Measurements from ENCODE around the gene AOPEP. TPM values are rescaled to one million over a fixed set of nuclear protein-coding genes. Genes with fewer than 3 reads are reported as not detected.
"Not testable (repeated sequence)": the region's sequence is repeated elsewhere in the genome, so short reads cannot be mapped to it uniquely, and the experiment has no call there.

The AOPEP gene
- total RNA-seq, 2 donors from 2014 or later: 5.5 to 13.0 TPM

DNA sequence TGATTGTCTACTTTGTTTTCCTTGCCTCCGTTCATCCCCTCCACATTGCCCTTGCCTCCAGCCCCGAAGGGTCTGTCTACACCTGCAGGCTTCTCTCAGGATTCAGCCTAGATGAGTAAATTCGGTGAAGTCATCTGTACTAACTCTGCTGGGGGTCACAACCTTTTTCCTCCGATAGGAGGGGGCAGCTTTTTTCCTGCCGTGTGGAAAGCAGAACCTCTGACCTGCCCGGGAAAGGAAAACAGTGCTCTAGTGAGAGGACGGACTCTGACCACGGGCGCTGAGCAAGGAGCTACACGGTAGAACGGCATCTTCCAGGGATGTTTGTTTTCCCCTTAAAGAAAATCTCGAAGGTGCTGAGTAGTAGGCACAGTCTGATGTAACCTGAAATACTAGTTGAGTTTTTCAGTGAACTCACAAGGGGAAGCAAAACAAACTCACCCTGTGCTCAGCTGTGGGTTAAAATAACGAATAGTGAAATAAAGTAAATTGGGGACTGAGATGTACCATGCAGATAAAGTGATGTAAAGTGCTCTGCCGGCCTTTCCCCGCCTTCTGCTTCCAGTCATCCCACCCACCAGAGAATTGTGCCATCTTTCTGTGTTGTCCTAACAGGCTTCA, 281.8 kb downstream of the AOPEP start:
- H3K36me3 Mint-ChIP-seq: no peaks in the 10 kb centered on the region
- no peak overlapping the region for H3K27ac Mint-ChIP-seq
- H3K9me3 Mint-ChIP-seq: no peaks in the 10 kb centered on the region
- DNase-seq (ENCODE audit: low spot score in 2 of 2): no peak
- no peak for ATAC-seq

DNA sequence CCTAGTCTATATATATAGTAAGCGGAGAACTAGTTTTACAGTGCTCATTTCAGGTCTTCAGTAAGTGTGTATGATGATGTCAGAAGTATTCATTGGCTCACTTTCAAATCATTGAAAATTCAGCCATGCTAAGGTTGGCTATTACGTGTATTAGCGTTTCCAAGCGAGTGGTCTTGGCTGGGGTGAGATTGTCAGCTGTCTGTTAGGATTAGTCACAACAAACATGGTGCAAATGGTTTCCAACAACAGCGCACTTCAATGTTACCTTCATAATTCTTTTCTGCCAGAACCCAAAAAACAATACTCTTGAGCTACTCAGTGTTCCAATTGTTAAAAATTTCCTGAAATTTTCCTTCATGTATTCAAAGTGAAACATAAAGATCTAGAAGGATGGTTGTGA, 283.0 kb downstream of the AOPEP start:
- no peaks in the 10 kb centered on the region for H3K36me3 Mint-ChIP-seq
- ATAC-seq: no peak
- H3K9me3 Mint-ChIP-seq: no peaks in the 10 kb centered on the region
- no peak for DNase-seq (ENCODE audit: low spot score in 2 of 2)
- no peak overlapping the region for H3K27ac Mint-ChIP-seq

DNA sequence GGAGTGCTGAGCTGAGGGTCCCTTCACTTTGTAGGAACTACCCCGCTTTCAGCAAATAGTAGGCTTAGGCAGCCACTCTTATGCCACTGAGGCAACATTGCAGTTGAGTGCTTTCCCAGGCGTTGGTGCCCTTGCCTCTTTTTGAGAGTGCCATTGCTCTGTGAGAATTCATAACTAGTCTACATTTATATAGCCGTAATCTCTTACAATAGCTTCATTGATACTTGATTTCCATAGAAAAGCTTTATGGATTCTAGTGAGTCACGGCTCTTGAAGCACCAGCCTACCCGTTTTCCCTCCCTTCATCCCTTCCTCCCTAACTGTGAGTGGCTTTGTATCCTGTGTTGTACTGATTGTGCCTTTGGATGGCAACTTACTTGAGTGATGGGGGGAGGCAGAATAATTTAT, 283.9 kb downstream of the AOPEP start:
- H3K27ac Mint-ChIP-seq: no peak overlapping the region
- no peaks in the 10 kb centered on the region for H3K36me3 Mint-ChIP-seq
- ATAC-seq (no peak), DNase-seq (ENCODE audit: low spot score in 2 of 2) (no peak)
- no peaks in the 10 kb centered on the region for H3K9me3 Mint-ChIP-seq

DNA sequence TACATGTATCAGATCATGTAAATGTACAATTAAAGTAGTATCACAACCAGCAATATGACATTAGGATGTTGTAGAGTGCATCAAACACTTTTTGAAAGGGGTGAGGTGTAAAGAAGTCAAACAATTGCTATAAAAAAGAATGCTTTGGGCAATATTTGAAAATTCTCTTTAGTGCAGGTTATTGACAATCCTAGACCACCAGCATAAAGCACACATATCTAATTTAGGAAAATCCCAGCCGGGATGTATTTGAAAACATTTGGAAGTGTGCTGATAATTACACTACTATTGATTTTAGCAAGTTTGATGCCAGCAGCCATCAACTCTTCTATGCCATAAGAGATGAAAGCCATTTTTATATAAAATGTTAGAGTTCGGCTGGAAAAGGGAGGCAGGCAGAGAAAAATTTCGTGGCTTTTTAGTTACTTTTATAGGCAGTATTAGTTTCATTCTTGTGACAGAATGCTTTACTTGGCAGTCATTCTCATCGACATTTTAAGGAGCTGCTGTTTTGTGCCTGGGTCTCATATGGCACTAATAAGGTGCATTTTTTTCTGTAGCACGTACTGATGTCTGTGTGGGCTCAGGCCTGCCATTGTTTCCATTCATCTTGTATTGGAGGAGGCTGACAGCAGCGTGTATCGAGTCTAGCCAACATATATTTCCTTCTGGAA, 285.7 kb downstream of the AOPEP start:
- H3K36me3 Mint-ChIP-seq: no peaks in the 10 kb centered on the region
- DNase-seq (ENCODE audit: low spot score in 2 of 2) (no peak), ATAC-seq (no peak)
- no peak overlapping the region for H3K27ac Mint-ChIP-seq
- no peaks in the 10 kb centered on the region for H3K9me3 Mint-ChIP-seq

DNA sequence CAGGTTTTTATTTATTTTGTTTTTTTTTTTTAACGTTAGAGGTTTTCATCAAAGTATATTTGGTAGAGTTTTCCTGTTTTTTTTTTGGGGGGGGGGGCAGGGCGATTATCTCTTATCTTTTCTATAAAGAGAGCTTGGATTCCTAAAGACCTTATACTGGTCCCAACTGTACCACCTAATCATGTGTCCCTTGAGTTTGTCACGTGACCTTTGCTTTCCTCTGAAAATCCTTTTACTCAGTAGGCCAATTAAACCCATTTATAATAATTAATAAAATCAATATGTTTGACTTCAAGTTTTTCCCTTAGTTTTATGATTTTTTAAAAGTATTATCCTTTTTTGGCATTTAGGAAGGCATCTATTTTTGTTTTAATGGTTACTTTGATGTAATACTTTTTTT, 286.4 kb downstream of the AOPEP start:
- H3K27ac Mint-ChIP-seq: no peak overlapping the region
- ATAC-seq (no peak), DNase-seq (ENCODE audit: low spot score in 2 of 2) (no peak)
- H3K9me3 Mint-ChIP-seq: no peaks in the 10 kb centered on the region
- no peaks in the 10 kb centered on the region for H3K36me3 Mint-ChIP-seq

DNA sequence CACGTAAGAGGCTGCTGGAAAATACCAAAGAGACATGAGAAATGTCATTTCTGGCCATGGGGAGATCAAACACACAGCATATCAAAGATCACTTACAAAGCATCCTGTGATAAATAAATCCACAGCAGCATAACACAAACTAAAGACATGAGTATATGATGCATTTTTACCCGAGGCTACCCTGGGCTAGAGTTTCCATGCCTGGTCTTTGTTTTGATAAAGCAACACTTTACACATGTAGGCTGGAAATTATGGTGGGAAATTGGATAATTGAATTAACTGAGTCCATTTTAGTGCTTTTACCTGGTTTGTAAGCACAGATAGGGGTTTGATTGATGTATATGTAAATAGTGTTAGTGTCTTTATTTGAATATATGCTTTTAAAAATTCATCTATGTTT, 288.4 kb downstream of the AOPEP start:
- peaks cover 0 to 7% of the 10 kb centered on the region in 2 donors for H3K36me3 Mint-ChIP-seq
- no peak for ATAC-seq
- no peaks in the 10 kb centered on the region for H3K9me3 Mint-ChIP-seq
- no peak for DNase-seq (ENCODE audit: low spot score in 2 of 2)
- H3K27ac Mint-ChIP-seq: no peak overlapping the region

DNA sequence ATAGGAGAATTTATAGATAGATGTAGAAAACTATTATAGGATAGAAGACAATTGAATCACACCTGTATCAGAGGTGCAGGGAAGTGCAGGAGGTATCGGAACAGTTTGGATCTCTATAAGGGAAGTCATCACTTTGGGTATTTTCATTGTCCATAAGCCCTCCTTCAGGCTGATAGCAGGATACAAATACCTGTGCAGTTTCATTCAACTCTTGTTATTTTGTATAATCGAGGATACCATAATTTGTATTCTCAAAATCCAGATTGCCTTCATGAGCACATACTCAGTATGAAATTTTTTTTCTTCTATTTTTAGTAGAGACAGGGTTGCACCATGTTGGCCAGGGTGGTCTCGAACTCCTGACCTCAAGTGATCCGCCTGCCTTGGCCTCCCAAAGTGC, 289.1 kb downstream of the AOPEP start:
- Mint-ChIP-seq H3K9me3 (no peaks in the 10 kb centered on the region), H3K27ac (no peak overlapping the region), H3K36me3 (peaks cover 0 to 10% of the 10 kb centered on the region in 2 donors)
- ATAC-seq: no peak
- no peak for DNase-seq (ENCODE audit: low spot score in 2 of 2)

DNA sequence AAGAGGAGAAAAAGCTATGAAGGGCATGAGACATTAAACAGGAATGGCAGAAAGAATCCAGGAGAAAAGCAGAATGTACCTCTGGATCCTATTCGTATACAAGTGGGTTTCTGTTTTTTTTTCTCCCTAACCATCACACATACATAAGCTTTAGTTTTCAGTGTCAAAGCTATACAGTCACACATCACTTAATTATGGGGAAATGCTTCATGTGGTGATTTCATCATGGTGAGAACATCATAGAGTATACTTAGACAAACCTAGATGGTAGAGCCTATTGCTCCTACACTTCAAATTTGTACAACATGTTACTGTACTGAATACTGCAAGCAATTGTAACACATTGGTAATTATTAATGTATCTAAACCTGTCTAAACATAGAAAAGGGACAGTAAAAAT, 290.6 kb downstream of the AOPEP start:
- peaks cover 0 to 10% of the 10 kb centered on the region in 2 donors for H3K36me3 Mint-ChIP-seq
- DNase-seq (ENCODE audit: low spot score in 2 of 2): no peak
- no peak for ATAC-seq
- H3K9me3 Mint-ChIP-seq: no peaks in the 10 kb centered on the region
- H3K27ac Mint-ChIP-seq: no peak overlapping the region

DNA sequence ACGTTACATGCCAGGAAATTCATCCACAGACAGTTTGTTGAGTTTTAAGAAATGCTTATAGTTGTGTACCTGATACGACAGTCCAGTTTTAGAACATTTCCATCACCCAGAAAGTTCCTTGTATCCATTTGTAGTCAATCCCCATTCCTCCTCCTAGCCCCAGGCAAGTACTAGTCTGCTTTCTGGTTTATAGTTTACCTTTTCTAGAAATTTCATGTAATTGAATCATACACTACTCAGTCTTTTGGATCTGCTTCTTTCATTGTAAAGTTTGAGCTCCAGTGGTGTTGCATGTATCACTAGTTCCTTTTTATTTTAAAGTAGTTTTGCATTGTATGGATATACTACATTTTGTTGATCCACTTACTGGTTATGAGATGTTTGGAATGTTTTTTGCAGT, 291.2 kb downstream of the AOPEP start:
- Mint-ChIP-seq H3K27ac (no peak overlapping the region), H3K36me3 (peaks cover 0 to 10% of the 10 kb centered on the region in 2 donors), H3K9me3 (no peaks in the 10 kb centered on the region)
- ATAC-seq (no peak), DNase-seq (ENCODE audit: low spot score in 2 of 2) (no peak)

DNA sequence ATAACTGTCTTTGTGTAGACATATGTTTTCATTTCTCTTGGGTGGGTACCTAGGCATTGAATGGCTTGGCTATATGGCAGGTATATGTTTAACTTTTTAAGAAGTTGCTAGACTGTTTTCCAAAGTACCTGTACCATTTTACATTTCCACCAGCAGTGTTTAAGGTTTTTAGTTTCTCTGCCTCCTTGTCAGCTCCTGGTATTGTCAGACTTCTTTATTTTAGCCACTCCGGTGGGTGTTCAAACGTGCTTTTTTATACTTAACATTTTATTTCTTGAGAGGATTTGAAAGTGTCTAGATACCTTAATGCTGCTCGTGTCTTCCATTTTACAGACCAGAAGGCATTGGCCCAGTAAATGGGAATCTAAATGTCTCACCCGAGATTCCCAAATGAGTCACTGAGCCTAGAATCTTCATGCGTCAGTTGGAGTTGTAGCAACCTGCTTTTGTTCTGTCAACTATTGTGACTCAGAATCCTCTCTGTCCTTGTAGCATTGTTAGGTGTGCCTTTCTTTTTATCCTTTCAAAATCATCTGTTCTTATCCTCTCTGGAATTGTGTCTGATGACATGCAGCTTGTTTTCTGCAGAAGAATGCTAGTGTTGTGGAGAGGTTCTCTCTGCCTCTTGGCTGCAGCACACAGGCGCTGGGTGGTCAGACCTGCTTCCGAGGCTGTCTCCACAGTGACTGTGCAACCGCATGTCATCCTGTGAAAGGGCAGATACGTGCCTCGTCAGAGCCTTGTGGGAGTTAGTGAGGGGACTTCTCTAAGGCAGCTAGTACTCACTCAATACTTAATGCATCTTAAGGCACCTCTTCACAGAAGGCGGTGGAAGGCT, 291.8 kb downstream of the AOPEP start:
- DNase-seq (ENCODE audit: low spot score in 2 of 2): no peak
- Mint-ChIP-seq H3K36me3 (peaks cover 0 to 10% of the 10 kb centered on the region in 2 donors), H3K9me3 (no peaks in the 10 kb centered on the region), H3K27ac (no peak overlapping the region)
- peak in 1 of 2 donors; percentile 62 for ATAC-seq

DNA sequence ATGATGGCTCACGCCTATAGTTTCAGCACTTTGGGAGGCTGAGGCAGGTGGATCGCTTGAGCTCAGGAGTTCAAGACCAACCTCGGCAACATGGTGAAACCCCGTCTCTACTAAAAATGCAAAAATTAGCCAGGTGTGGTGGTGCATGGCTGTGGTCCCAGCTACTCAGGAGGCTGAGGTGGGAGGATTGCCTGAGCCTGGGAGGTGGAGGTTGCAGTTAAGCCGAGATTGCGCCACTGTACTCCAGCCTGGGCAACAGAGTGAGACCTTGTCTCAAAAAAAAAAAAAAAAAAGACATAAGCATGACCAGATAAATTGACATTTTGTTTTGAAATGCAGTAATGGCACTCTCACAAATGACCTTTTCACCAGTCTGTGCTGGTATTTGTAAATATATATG, 294.1 kb downstream of the AOPEP start:
- not testable (repeated sequence) for DNase-seq (ENCODE audit: low spot score in 2 of 2); H3K9me3 Mint-ChIP-seq; H3K36me3 Mint-ChIP-seq; H3K27ac Mint-ChIP-seq; ATAC-seq

DNA sequence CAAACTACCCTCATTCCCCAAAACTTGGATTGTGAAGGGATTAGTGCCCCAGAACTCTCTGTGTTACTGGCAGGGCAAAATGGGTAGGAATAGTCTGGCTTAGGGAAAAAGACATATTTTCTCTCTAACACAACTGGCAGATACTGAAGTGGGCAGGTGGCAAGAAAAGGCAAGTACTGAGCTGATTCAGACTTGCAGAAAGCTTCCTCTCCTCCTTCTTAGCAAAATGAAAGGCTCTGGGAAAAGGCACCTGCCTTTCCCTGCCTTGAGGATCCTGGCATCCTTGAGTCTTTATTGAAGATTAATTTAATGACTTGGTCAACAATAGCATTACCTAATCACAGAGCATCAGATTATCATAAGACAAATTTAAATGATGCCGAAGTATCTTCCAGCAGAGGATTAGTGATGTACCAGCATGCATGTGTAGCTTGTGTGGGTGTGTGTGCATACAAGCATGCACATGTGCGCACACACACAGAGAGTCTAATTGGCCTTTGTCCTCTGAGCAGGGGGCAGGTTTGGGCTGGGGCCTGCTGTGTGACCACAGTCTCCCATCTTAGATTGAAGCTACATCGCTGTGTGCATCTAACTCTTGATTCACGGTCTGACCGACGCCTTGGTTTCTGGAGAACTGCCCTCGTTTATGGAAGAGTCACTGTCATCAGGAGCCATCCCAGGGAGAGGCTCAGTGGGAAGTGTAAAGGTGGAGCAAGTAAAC, 294.8 kb downstream of the AOPEP start:
- Mint-ChIP-seq H3K27ac (no peak overlapping the region), H3K9me3 (no peaks in the 10 kb centered on the region), H3K36me3 (peaks cover 0 to 10% of the 10 kb centered on the region in 2 donors)
- no peak for ATAC-seq
- no peak for DNase-seq (ENCODE audit: low spot score in 2 of 2)

DNA sequence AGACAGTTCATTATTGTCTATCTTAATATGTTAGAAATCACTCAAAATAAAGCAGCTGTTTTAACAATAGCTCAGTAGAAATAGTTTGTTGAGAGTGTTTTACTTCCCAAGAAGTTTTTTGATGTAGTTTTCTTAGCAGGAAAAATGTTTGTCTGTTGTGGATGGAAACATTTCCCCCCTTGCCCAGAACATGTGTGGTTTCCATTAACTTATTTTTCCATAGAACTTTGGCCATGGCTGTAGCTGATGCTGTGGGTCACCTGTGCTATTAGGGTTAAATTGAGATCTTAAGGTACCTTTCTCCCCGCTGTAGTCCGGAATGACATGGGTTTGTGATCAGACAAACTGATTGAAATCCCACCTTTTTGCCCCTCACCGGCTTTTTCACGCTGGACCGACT, 296.2 kb downstream of the AOPEP start:
- peaks cover 0 to 10% of the 10 kb centered on the region in 2 donors for H3K36me3 Mint-ChIP-seq
- no peak for ATAC-seq
- no peak for DNase-seq (ENCODE audit: low spot score in 2 of 2)
- H3K9me3 Mint-ChIP-seq: no peaks in the 10 kb centered on the region
- no peak overlapping the region for H3K27ac Mint-ChIP-seq

DNA sequence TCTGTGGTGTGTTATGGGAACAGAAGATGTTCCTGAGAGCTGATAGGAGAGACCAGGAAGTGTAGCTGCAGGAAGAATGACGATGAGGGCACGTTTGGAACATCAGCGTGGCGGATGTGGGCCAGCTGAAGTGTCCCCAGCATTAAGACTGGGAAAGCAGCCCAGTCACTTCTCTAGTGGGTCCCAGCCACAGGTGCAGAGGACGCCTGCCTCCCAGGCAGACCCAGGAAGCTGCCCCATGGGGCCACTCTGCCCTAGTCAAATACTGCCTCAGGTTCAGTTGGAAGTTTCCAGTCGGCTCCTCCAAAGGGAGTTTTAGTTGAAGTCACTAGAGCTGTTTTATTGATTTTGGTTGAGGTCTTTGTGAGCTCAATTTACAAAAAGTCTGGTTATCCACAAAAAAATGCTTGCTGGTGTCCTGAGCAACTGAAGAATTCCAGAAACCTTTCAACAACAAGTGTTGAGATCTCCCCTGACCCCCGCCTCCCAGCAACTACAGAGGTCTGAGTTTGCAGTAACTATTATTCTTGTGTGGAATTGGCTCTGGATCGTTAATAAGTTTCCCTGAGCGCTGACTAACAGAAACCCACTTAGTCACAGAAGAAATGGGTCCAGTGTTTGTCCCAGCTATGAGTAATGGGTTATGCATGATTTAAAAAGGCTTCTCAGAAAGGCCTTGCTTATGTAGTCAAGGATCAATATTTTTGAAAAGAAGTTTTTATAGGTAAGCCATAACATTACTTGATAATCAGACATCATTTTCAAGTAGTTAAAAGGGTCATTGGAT, 296.9 kb downstream of the AOPEP start:
- DNase-seq (ENCODE audit: low spot score in 2 of 2): no peak
- Mint-ChIP-seq H3K36me3 (peaks cover 0 to 10% of the 10 kb centered on the region in 2 donors), H3K9me3 (no peaks in the 10 kb centered on the region), H3K27ac (no peak overlapping the region)
- ATAC-seq: no peak

DNA sequence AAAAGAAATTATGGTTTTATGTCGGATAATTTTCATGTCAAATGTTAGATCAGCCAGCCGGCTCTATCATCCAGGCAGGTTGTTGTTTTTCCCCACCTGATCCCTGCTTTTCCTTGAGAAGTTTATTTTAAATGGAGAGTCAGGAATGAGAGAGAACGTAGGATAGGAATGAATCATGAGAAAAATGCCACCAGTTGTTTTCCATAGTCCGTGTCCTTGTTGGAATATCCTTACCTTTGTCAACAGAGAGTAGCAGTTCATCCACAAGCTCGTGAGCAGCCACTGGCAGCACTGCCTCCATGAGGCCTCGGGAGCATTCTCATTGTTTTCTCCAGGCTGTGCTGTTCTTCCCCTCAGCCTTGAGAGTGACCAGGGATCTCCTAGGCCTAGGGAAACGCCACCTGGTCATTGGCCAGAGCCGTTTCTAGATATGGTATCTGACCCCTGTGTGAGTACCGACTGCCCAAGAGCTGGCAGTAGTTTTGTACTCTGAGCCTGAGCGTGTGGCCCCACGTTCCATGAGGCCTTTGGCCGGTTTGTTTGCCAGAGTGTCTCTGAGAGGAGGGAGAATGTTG, 297.7 kb downstream of the AOPEP start:
- Mint-ChIP-seq H3K27ac (no peak overlapping the region), H3K9me3 (no peaks in the 10 kb centered on the region)
- no peak for ATAC-seq

More for the DNA sequence above, 297.7 kb downstream of the AOPEP start:
- peaks cover 0 to 10% of the 10 kb centered on the region in 2 donors for H3K36me3 Mint-ChIP-seq
- DNase-seq (ENCODE audit: low spot score in 2 of 2): no peak

All from activated naive CD4-positive, alpha-beta T cell treated with anti-CD3 and anti-CD28 coated beads, Interleukin-2, amount 50 U/mL, for 72 hours (primary cell).